MCF 10A (cell line): ENCODE data around the gene MOB3B. TPM values are rescaled to one million over a fixed set of nuclear protein-coding genes. Genes with fewer than 3 reads are reported as not detected.

Experiments used
- BruUV-seq: library from RNA; stranded (reverse); fragments of 400-500 nt; replicated peaks from 2 replicates; lab custom pipeline; 2021; lab: Mats Ljungman, UMichigan
- CTCF ChIA-PET: fragments of 300-600 bp; sonication (Branson Sonifier 250); formaldehyde crosslinking; extraction: SDS; loops from one replicate; lab custom pipeline; 2021; ENCODE audit warnings: antibody characterized with exemption, inconsistent platforms; lab: Yijun Ruan, JAX
- POLR2A ChIA-PET: fragments of 300-600, 350-650 bp; sonication (Branson Sonifier 250); formaldehyde crosslinking; extraction: SDS; loops from one replicate; lab custom pipeline; 2020; ENCODE audit warnings: antibody characterized with exemption, inconsistent platforms; lab: Yijun Ruan, JAX
- DNase-seq: peaks from one replicate; pipeline ENCODE4 v3.0.0-alpha.2; 2018; ENCODE audit not compliant: unreplicated experiment
- H3K27ac Mint-ChIP-seq: one replicate; pipeline ENCODE4 v1.8.0; 2022; ENCODE audit warnings: mild to moderate bottlenecking, low read depth, mixed read lengths; ENCODE audit not compliant: unreplicated experiment
- H3K27me3 Mint-ChIP-seq: one replicate; pipeline ENCODE4 v1.8.0; 2022; ENCODE audit warnings: mixed read lengths; ENCODE audit not compliant: insufficient read depth, unreplicated experiment
- H3K36me3 Mint-ChIP-seq: one replicate; pipeline ENCODE4 v1.8.0; 2022; ENCODE audit warnings: mild to moderate bottlenecking, moderate library complexity, mixed read lengths; ENCODE audit not compliant: insufficient read depth, unreplicated experiment
- H3K4me1 Mint-ChIP-seq: one replicate; pipeline ENCODE4 v1.8.0; 2022; ENCODE audit warnings: mixed read lengths; ENCODE audit not compliant: insufficient read depth, unreplicated experiment
- H3K4me3 Mint-ChIP-seq: one replicate; pipeline ENCODE4 v1.8.0; 2022; ENCODE audit warnings: mild to moderate bottlenecking, moderate library complexity, mixed read lengths; ENCODE audit not compliant: unreplicated experiment
- H3K9me3 Mint-ChIP-seq: one replicate; pipeline ENCODE4 v1.8.0; 2022; ENCODE audit warnings: mixed read lengths; ENCODE audit not compliant: unreplicated experiment
- intact Hi-C: fragments of 100-400 bp; cut with micrococcal nuclease; formaldehyde crosslinking; loops from 2 replicates; pipeline ENCODE4 v1.14.1; 2022
- total RNA-seq: library from RNA; stranded (reverse); gene quantifications from 2 replicates; pipeline ENCODE4 v1.2.3, GENCODE V29; 2022
- TF ChIP-seq, protein P1 (sequence below): fragments of 200-600 bp; IDR thresholded peaks from one replicate; pipeline ENCODE4 v1.8.0; 2022; ENCODE audit warnings: antibody characterized with exemption, mild to moderate bottlenecking; ENCODE audit not compliant: unreplicated experiment

The MOB3B gene
- total RNA-seq, 1 experiment from 2014 or later, result 3.7 TPM

GRCh38 chr9:27542508-27542907 is 12.9 kb upstream of the MOB3B start:
- Mint-ChIP-seq H3K27ac (peak overlapping the region; percentile 98), H3K27me3 (no peaks in the 10 kb centered on the region), H3K4me1 (peaks cover 29% of the 10 kb centered on the region), H3K36me3 (peaks cover 6% of the 10 kb centered on the region), H3K9me3 (no peaks in the 10 kb centered on the region), H3K4me3 (no peak overlapping the region)
- intact Hi-C loops, result no loop called here
- CTCF ChIA-PET, result interaction anchor here (0.7 to 7.9 kb wide), 3 partner anchors 13 to 209 kb away, joined by 3 to 45 read pairs (median 16); partner anchors contain the start of gene MOB3B
- POLR2A ChIA-PET, result interaction anchor here (0.7 to 1.8 kb wide), 5 partner anchors 12 to 209 kb away, joined by 3 to 5 read pairs (median 3); partner anchors contain the start of gene MOB3B
- BruUV-seq, result no TSS peak
- TF ChIP-seq, protein P1, sequence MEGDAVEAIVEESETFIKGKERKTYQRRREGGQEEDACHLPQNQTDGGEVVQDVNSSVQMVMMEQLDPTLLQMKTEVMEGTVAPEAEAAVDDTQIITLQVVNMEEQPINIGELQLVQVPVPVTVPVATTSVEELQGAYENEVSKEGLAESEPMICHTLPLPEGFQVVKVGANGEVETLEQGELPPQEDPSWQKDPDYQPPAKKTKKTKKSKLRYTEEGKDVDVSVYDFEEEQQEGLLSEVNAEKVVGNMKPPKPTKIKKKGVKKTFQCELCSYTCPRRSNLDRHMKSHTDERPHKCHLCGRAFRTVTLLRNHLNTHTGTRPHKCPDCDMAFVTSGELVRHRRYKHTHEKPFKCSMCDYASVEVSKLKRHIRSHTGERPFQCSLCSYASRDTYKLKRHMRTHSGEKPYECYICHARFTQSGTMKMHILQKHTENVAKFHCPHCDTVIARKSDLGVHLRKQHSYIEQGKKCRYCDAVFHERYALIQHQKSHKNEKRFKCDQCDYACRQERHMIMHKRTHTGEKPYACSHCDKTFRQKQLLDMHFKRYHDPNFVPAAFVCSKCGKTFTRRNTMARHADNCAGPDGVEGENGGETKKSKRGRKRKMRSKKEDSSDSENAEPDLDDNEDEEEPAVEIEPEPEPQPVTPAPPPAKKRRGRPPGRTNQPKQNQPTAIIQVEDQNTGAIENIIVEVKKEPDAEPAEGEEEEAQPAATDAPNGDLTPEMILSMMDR, result no peak
- peak; percentile 66 for DNase-seq

DNA sequence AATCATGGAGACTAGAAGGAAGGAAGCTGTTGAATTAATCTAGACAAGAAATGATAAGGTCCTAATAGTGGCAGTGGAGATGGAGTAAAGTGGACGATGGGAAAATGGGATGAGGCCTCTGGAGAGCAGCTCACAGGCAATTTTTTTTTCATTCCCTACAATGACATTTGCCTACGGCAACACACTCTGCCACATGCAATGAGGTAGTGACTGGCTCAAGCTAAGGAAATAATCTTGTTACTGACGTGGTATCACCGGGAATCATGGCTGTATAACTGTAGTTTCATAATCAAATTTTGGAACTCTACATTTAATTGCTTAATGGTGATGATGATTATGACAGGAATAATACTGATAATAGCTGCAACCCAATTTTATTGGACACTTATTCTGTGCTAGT is 12.1 kb upstream of the MOB3B start:
- Mint-ChIP-seq H3K4me1 (peaks cover 29% of the 10 kb centered on the region), H3K36me3 (peaks cover 6% of the 10 kb centered on the region), H3K27me3 (no peaks in the 10 kb centered on the region), H3K27ac (peak overlapping the region; percentile 98), H3K4me3 (no peak overlapping the region), H3K9me3 (no peaks in the 10 kb centered on the region)
- ChIA-PET CTCF (interaction anchor here (0.5 to 7.9 kb wide), 5 partner anchors 12 to 209 kb away, joined by 3 to 45 read pairs (median 3); partner anchors contain the start of gene MOB3B), POLR2A (interaction anchor here (1.1 to 3.0 kb wide), 3 partner anchors 12 to 180 kb away, joined by 4 to 8 read pairs (median 4); partner anchors contain the start of gene MOB3B)
- no TSS peak for BruUV-seq
- DNase-seq, result no peak
- intact Hi-C loops, result no loop called here
- TF ChIP-seq, protein P1, result no peak

DNA sequence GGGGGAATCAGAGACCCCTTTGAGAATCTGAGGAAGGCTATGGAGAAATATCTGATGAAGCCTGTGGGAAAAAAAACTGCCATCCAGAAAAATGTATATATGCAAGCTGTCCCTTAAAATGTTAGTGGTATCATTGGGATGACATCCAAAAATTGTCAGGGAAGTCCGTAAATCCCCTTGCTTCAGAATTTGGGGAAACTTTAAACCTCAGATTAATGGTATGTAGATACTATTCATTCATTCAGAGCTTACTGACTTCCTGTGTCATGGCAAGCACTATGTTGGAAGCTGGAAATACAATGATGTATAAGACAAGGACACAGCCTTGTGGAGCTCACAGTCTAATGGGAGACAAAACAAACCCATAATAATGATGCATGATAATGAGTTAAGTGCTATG is 10.9 kb upstream of the MOB3B start:
- TF ChIP-seq, protein P1, result no peak
- Mint-ChIP-seq H3K27me3 (no peaks in the 10 kb centered on the region), H3K4me3 (peak overlapping the region; percentile 43), H3K36me3 (peaks cover 6% of the 10 kb centered on the region), H3K4me1 (peaks cover 29% of the 10 kb centered on the region), H3K27ac (peak overlapping the region; percentile 98), H3K9me3 (no peaks in the 10 kb centered on the region)
- intact Hi-C loops, result no loop called here
- ChIA-PET POLR2A (interaction anchor here (0.6 to 3.6 kb wide), 18 partner anchors 9 to 512 kb away, joined by 3 to 34 read pairs (median 5); partner anchors contain the start of genes C9orf72 and MOB3B), CTCF (interaction anchor here (0.7 to 7.9 kb wide), 6 partner anchors 8 to 255 kb away, joined by 3 to 45 read pairs (median 4); partner anchors contain the start of gene MOB3B)
- DNase-seq, result peak; percentile 45
- no TSS peak for BruUV-seq
